ENCODE results near the gene LAGE3. TPM values are rescaled to one million over a fixed set of nuclear protein-coding genes. Genes with fewer than 3 reads are reported as not detected.
A peak's percentile ranks its signal among the peaks of the same experiment; 100 is the strongest.

The LAGE3 gene
- total and polyA plus RNA-seq, 2 experiments from 2014 or later, result 42.9 to 49.2 TPM

DNA sequence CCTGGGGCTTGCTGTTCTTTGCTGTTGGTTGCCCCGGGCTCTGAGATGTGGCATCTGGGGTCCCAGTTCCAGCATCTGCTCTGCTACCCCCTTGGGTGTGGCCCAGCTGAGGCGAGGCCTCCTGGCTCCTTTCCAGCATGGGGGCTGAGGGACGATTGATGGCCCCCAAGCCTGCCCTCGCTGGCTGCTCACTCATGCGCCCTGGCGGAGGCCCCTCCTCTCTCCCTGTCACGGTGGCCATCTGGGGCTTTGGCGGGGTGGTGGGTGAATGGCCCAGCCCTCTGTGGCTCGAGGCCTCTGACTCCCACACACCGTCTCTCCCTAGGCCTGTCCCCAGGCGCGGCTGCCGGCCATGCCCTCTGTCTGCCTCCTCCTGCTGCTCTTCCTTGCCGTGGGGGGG, 19.2 kb downstream of the LAGE3 start:
- Histone ChIP-seq H3K4me2 (ENCODE audit: unreplicated experiment) (peak overlapping the region; percentile 78), H3K79me2 (ENCODE audit: insufficient read depth) (peaks cover 59% of the 10 kb centered on the region)
- DNase-seq, result peak; percentile 57

GRCh38 chrX:154458954-154459778, 19.9 kb downstream of the LAGE3 start:
- Histone ChIP-seq H3K4me2 (ENCODE audit: unreplicated experiment) (peak overlapping the region; percentile 78), H3K9me3 (ENCODE audit: low read depth) (no peaks in the 10 kb centered on the region), H3K36me3 (ENCODE audit: low read depth) (no peaks in the 10 kb centered on the region), H3K4me1 (ENCODE audit: insufficient read depth) (no peaks in the 10 kb centered on the region), H3K9ac (peak overlapping the region; percentile 90), H2AFZ (no peak overlapping the region), H3K9me2 (ENCODE audit: insufficient read depth) (no peaks in the 10 kb centered on the region), H3K27ac (peak overlapping the region; percentile 79), H3K79me2 (ENCODE audit: insufficient read depth) (peaks cover 57% of the 10 kb centered on the region), H3K27me3 (replicated peaks; ENCODE audit: insufficient read depth) (no peaks in the 10 kb centered on the region), H3F3A (ENCODE audit: insufficient read depth) (no peaks in the 10 kb centered on the region), H3K4me3 (peak overlapping the region; percentile 90), H4K20me1 (ENCODE audit: insufficient read depth) (no peaks in the 10 kb centered on the region)
- 3 to 4% methylated on average over 6 to 10 of the region's 15 CpGs for WGBS, 2 experiments (ENCODE audit: low coverage in 1 of 2, low lambda C conversion rate in 2 of 2, missing lambda C conversion rate in 2 of 2)
- no peak for TF ChIP-seq EZH2 (IDR thresholded peaks at IDR 0.05; ENCODE audit: insufficient read depth, poor library complexity, severe bottlenecking)
- no peak for TF ChIP-seq EZH2phosphoT487 (IDR thresholded peaks at IDR 0.05; ENCODE audit: insufficient read depth, low read depth)
- DNase-seq, result peak; percentile 66
- in situ Hi-C loops (cut with MboI), result no loop called here

More for the DNA sequence above, 19.2 kb downstream of the LAGE3 start:
- peak overlapping the region; percentile 90 for H3K9ac ChIP-seq
- in situ Hi-C loops (cut with MboI), result no loop called here
- no peaks in the 10 kb centered on the region for H4K20me1 ChIP-seq (ENCODE audit: insufficient read depth)
- no peaks in the 10 kb centered on the region for H3K36me3 ChIP-seq (ENCODE audit: low read depth)
- H3K4me1 ChIP-seq (ENCODE audit: insufficient read depth), result no peaks in the 10 kb centered on the region
- no peaks in the 10 kb centered on the region for H3K9me2 ChIP-seq (ENCODE audit: insufficient read depth)
- peak overlapping the region; percentile 79 for H3K27ac ChIP-seq
- no peaks in the 10 kb centered on the region for H3K27me3 ChIP-seq (replicated peaks; ENCODE audit: insufficient read depth)
- peak overlapping the region; percentile 90 for H3K4me3 ChIP-seq
- no peaks in the 10 kb centered on the region for H3K9me3 ChIP-seq (ENCODE audit: low read depth)
- TF ChIP-seq EZH2phosphoT487 (IDR thresholded peaks at IDR 0.05; ENCODE audit: insufficient read depth, low read depth) (no peak), EZH2 (IDR thresholded peaks at IDR 0.05; ENCODE audit: insufficient read depth, poor library complexity, severe bottlenecking) (no peak)
- H3F3A ChIP-seq (ENCODE audit: insufficient read depth), result no peaks in the 10 kb centered on the region
- 0 to 2% methylated on average over 2 to 8 of the region's 14 CpGs for WGBS, 2 experiments (ENCODE audit: low coverage in 1 of 2, low lambda C conversion rate in 2 of 2, missing lambda C conversion rate in 2 of 2)
- no peak overlapping the region for H2AFZ ChIP-seq

DNA sequence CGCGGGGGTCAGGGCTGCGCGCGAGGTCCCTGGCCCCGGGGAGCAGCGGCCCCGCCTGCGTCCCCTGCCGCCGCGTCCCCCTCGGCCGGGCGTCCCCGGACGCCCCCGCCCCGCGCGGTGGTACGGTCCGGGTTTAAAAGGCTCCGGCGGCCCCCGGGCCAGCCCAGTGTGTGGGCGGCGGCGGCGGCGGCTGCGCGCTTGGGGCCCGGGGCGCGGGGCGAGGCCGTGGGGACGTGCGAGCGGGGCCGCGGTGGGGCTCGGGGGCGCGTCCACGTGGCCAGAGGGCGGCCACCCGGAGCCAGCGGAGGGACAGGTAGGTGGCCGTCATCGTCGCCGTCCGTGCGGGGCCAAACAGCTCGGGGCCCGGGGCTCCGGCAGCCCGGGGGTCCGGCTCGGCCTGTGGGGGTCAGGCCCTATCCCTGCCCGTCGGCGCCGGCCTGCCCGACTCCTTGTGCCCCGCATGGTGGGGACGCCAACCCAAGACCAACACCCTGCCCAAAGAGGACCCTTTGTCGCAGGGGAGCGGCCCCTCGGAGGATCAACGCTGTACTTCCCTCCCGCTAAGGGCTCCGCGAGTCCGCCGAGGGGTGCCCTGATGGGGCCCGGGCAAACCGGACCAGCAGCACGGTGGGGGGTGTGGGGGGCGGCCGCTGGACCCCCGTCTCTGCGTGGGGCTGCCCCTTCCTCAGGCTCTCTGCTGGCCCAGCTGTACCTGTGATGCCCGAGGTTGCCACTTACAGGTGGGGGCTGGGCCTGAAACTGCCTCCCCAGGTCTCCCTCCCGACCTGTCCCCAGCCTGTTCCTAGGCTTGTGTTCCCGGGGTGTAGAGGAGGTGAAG, 20.7 kb downstream of the LAGE3 start, which contains the start of gene PLXNA3:
PLXNA3 (plus strand) TSS at position 166 of the 838 bp plus-strand sequence. CDS start 1,903 bp downstream, outside the sequence.
- TF ChIP-seq EZH2phosphoT487 (IDR thresholded peaks at IDR 0.05; ENCODE audit: insufficient read depth, low read depth) (no peak), EZH2 (IDR thresholded peaks at IDR 0.05; ENCODE audit: insufficient read depth, poor library complexity, severe bottlenecking) (no peak)
- Histone ChIP-seq H3K4me3 (peak within 1 kb of the TSS; percentile 90), H3K9me2 (ENCODE audit: insufficient read depth) (no peaks in the 10 kb centered on the region), H4K20me1 (ENCODE audit: insufficient read depth) (no peaks in the 10 kb centered on the region), H3K27me3 (replicated peaks; ENCODE audit: insufficient read depth) (no peaks in the 10 kb centered on the region), H2AFZ (peak within 1 kb of the TSS; percentile 58; the same call in 1 of the 2 replicates), H3F3A (ENCODE audit: insufficient read depth) (no peaks in the 10 kb centered on the region), H3K4me2 (ENCODE audit: unreplicated experiment) (peak within 1 kb of the TSS; percentile 78), H3K9me3 (ENCODE audit: low read depth) (no peaks in the 10 kb centered on the region), H3K9ac (peak within 1 kb of the TSS; percentile 90), H3K79me2 (ENCODE audit: insufficient read depth) (peaks cover 50% of the 10 kb centered on the region), H3K36me3 (ENCODE audit: low read depth) (no peaks in the 10 kb centered on the region), H3K4me1 (ENCODE audit: insufficient read depth) (no peaks in the 10 kb centered on the region), H3K27ac (peak within 1 kb of the TSS; percentile 79)
- peak; percentile 66 for DNase-seq
- in situ Hi-C loops (cut with MboI), result no loop called here
- 0 to 3% methylated on average over 3 to 6 of the region's 88 CpGs for WGBS, 2 experiments (ENCODE audit: low coverage in 1 of 2, low lambda C conversion rate in 2 of 2, missing lambda C conversion rate in 2 of 2)

- H3K4me2 ChIP-seq (ENCODE audit: unreplicated experiment), result no peak overlapping the region
- no peaks in the 10 kb centered on the region for H3K9me2 ChIP-seq (ENCODE audit: insufficient read depth)
- no peaks in the 10 kb centered on the region for H3K27me3 ChIP-seq (replicated peaks; ENCODE audit: insufficient read depth)
- in situ Hi-C loops (cut with MboI), result no loop called here
- H3K36me3 ChIP-seq (ENCODE audit: low read depth), result no peaks in the 10 kb centered on the region
- no peaks in the 10 kb centered on the region for H3K4me1 ChIP-seq (ENCODE audit: insufficient read depth)
- peak overlapping the region; percentile 90 for H3K4me3 ChIP-seq
- H4K20me1 ChIP-seq (ENCODE audit: insufficient read depth), result no peaks in the 10 kb centered on the region
- peak overlapping the region; percentile 79 for H3K27ac ChIP-seq
- no peaks in the 10 kb centered on the region for H3K9me3 ChIP-seq (ENCODE audit: low read depth)
- TF ChIP-seq EZH2 (IDR thresholded peaks at IDR 0.05; ENCODE audit: insufficient read depth, poor library complexity, severe bottlenecking) (no peak), EZH2phosphoT487 (IDR thresholded peaks at IDR 0.05; ENCODE audit: insufficient read depth, low read depth) (no peak)
- H2AFZ ChIP-seq, result peak overlapping the region; percentile 58; the same call in 1 of the 2 replicates
- H3F3A ChIP-seq (ENCODE audit: insufficient read depth), result no peaks in the 10 kb centered on the region
- peak; percentile 52 for DNase-seq
- H3K9ac ChIP-seq, result peak overlapping the region; percentile 90
- WGBS, 2 experiments (ENCODE audit: low coverage in 1 of 2, low lambda C conversion rate in 2 of 2, missing lambda C conversion rate in 2 of 2), result 18 to 28% methylated on average over 8 to 16 of the region's 65 CpGs
- H3K79me2 ChIP-seq (ENCODE audit: insufficient read depth), result peaks cover 44% of the 10 kb centered on the region
Measured at GRCh38 chrX:154457491-154458115, 21.5 kb downstream of the LAGE3 start.

All from GM23248 (cell line).